Tibial artery (tissue), 4 donors: ENCODE measurements around the gene GOLGA8O.
"Not testable (repeated sequence)": the region's sequence is repeated elsewhere in the genome, so short reads cannot be mapped to it uniquely, and the experiment has no call there.

Source experiments
- DNase-seq, 2 donors: peaks; one replicate each; pipeline ENCODE4 v3.0.0-alpha.2; 2019
- H3K27ac ChIP-seq, 2 donors: fragments of 200-600 bp; sonication (generic) in 1 of 2; 1 replicate in 1 of 2; 2 replicates in 1 of 2; pipeline ENCODE4 v1.5.1; 2018 to 2019; ENCODE audit warnings: mild to moderate bottlenecking in 1 of 2
- H3K27me3 ChIP-seq, 2 donors: fragments of 200-600 bp; sonication (generic) in 1 of 2; one replicate each; pipeline versions ENCODE4 v1.5.1 to v1.6.0; 2016 to 2019
- H3K36me3 ChIP-seq, 3 donors: fragments of 200-600 bp; sonication (generic) in 2 of 3; one replicate each; pipeline ENCODE4 v1.5.1; 2016 to 2019; ENCODE audit warnings: mild to moderate bottlenecking in 2 of 3
- H3K4me1 ChIP-seq, 4 donors: fragments of 200-600 bp; sonication (generic) in 2 of 4; 1 replicate in 3 of 4; 2 replicates in 1 of 4; pipeline ENCODE4 v1.5.1; 2016 to 2019
- H3K4me3 ChIP-seq, 2 donors: fragments of 200-600 bp; sonication (generic) in 1 of 2; 1 replicate in 1 of 2; 2 replicates in 1 of 2; pipeline ENCODE4 v1.5.1; 2018 to 2019; ENCODE audit warnings: mild to moderate bottlenecking in 2 of 2
- H3K9me3 ChIP-seq, 3 donors: fragments of 200-600 bp; sonication (generic) in 1 of 3; one replicate each; pipeline ENCODE4 v1.5.1; 2016 to 2019
- intact Hi-C: fragments of 100-400 bp; cut with DNase I; formaldehyde crosslinking; loops from one replicate; pipeline ENCODE4 v1.15.0; 2023; ENCODE audit warnings: low total_unique reads
- TF ChIP-seq, protein P1 (sequence below), 2 experiments: fragments of 200-600 bp in 1 of 2; fragments of 450-650 bp in 1 of 2; IDR thresholded peaks; one replicate each; pipeline ENCODE4 v1.5.1; 2017 to 2019; ENCODE audit warnings: antibody characterized with exemption in 2 of 2, mild to moderate bottlenecking in 1 of 2, moderate library complexity in 1 of 2

Gene GOLGA8O

DNA sequence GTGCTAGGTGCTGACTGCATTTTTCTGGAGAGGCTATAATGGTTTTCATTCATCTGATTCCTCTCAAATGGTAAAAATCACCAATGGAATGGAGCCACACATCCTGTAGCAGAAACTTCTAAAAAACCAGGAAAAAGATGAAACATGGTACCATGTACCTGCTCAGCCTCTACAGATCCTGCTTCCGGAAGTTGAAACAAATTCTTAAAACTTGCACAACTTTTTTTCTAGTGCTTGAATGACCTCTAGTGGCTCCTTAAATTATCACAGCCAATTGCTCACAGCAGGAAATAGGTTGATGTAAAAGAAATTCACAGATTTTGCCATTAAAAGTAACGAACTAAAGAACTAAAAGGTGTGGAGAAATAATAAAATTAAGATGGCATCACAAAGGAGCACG lies 47.5 kb downstream of the GOLGA8O start:
- H3K9me3 ChIP-seq, H3K27me3 ChIP-seq, H3K36me3 ChIP-seq, H3K4me3 ChIP-seq, H3K4me1 ChIP-seq, H3K27ac ChIP-seq, intact Hi-C loops, DNase-seq: not testable (repeated sequence)
- TF ChIP-seq, protein P1, sequence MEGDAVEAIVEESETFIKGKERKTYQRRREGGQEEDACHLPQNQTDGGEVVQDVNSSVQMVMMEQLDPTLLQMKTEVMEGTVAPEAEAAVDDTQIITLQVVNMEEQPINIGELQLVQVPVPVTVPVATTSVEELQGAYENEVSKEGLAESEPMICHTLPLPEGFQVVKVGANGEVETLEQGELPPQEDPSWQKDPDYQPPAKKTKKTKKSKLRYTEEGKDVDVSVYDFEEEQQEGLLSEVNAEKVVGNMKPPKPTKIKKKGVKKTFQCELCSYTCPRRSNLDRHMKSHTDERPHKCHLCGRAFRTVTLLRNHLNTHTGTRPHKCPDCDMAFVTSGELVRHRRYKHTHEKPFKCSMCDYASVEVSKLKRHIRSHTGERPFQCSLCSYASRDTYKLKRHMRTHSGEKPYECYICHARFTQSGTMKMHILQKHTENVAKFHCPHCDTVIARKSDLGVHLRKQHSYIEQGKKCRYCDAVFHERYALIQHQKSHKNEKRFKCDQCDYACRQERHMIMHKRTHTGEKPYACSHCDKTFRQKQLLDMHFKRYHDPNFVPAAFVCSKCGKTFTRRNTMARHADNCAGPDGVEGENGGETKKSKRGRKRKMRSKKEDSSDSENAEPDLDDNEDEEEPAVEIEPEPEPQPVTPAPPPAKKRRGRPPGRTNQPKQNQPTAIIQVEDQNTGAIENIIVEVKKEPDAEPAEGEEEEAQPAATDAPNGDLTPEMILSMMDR (IDR thresholded peaks at IDR 0.05), result peak in 1 of 2 experiments; percentile 33

DNA sequence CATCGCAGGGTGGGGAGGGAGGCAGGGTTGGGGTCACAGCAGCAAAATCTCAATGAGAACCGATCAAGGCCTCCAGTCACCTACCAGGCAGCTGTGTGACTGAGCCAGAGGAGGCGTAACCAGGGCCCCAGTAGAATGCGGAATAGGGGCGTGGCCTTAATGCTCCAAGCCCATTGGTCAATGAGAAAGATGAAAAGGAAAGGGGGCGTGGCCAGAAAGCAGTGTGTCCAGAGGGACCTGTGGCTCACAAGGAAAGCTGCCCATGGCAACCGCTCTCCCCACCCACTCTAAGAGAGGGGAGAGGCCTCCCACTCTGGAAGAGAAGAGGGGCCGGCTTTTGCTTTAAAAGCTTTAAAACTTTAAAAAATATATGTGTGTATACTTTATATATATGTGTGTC lies 52.2 kb downstream of the GOLGA8O start, which contains the start of gene GOLGA8K:
TSS of gene GOLGA8K (minus strand) at position 101 of the 400 bp plus-strand sequence. CDS start at position 3, 98 bp downstream.
- intact Hi-C loops, H3K36me3 ChIP-seq, H3K27ac ChIP-seq, H3K4me3 ChIP-seq, H3K27me3 ChIP-seq, DNase-seq, H3K4me1 ChIP-seq, H3K9me3 ChIP-seq: not testable (repeated sequence)

DNA sequence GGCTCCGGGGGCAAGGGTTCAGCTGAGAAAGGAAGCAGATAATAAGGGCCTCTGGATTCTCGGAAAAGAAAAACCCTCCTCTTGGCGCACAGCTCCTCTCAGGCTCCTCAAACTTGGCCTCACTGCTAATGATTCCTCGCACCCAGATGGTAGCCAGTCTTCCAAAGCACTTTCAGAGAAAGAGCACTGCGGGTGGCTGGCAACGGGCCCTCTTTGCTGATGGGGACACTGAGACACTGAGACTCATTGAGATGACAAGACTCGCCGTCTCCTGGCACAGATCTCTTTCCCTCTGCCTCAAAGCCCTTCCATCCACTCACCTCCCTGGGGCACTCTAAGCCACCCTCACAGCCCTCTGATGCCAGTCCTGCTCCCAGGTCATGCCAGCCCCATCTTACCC lies 58.9 kb downstream of the GOLGA8O start:
- DNase-seq, H3K27ac ChIP-seq, H3K4me1 ChIP-seq, H3K9me3 ChIP-seq, intact Hi-C loops, H3K27me3 ChIP-seq, H3K4me3 ChIP-seq, H3K36me3 ChIP-seq: not testable (repeated sequence)
